ENCODE results near the gene SAMMSON. TPM values are rescaled to one million over a fixed set of nuclear protein-coding genes. Genes with fewer than 3 reads are reported as not detected.
A peak's percentile ranks its signal among the peaks of the same experiment; 100 is the strongest.

SAMMSON gene
- total and polyA plus RNA-seq, 9 of the 15 experiments (the other 6 are each of a cell fraction or from before 2014, with no cell fraction given): 0.65 to 4.4 (median 1.9) TPM

DNA sequence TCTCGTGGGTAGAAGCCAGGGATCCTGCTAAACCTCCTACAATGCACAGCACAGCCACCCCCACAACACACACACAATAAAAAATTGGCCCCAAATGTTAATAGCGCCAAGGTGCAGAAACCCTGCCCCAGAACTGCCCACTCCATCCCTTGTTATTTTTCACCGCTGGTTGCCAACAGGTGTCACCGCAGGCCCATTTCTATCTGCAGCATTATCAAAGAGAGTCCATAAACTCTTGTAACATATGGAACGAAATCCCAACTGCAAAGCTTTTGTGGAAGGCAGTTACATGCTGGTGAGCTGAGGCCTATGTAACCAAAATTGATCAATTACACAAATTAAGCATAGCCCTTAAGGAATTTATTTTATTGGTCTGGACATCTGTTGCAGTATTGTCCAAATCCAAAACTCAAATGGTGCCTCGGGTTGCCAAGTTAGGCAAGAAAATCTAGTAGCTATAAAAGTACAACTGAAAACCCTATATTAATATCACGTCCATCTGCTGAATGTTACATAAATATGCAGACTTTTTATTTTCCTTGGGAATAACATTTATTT lies 66.2 kb downstream of the SAMMSON start:
- POLR2A ChIA-PET: no interaction called here
- intact Hi-C loops (cut with micrococcal nuclease) (loop anchor here (2.0 kb wide), 1 partner anchor 43 kb away; no protein-coding TSS in a partner anchor), in situ Hi-C loops (cut with MboI) (loop anchor here (25.0 kb wide), 1 partner anchor 1597 kb away; no protein-coding TSS in a partner anchor)
- no peak for DNase-seq (ENCODE audit: extremely low read depth in 1 of 4, low spot score in 3 of 4)
- Histone ChIP-seq H2AFZ (ENCODE audit: low read depth, low read length) (no peak overlapping the region), H3K4me2 (ENCODE audit: insufficient read depth, low read length) (no peak overlapping the region), H3K9me1 (ENCODE audit: control insufficient read depth, insufficient read depth, low read length) (no peaks in the 10 kb centered on the region), H3K79me2 (ENCODE audit: control insufficient read depth, insufficient read depth, low read length) (no peaks in the 10 kb centered on the region), H3K4me3 (no peak overlapping the region), H3K36me3 (ENCODE audit: control insufficient read depth, insufficient read depth, low read length) (no peaks in the 10 kb centered on the region), H3K27ac (ENCODE audit: extremely low read depth, low read depth, low read length) (no peak overlapping the region), H3K9ac (ENCODE audit: insufficient read depth in 1 of 2, low read depth in 2 of 2, low read length in 2 of 2) (no peak overlapping the region), H4K20me1 (replicated peaks; ENCODE audit: control insufficient read depth, insufficient read depth, low read length) (no peaks in the 10 kb centered on the region), H3K27me3 (ENCODE audit: control insufficient read depth in 2 of 2, insufficient read depth in 2 of 2, low read length in 2 of 2) (peaks cover 0 to 2% of the 10 kb centered on the region in 2 experiments; a peak in 3 of 5 replicates), H3K9me3 (replicated peaks; ENCODE audit: control insufficient read depth, insufficient read depth, low read depth, low read length) (no peaks in the 10 kb centered on the region), H3K4me1 (replicated peaks in 1 of 2; ENCODE audit: control insufficient read depth in 2 of 2, insufficient read depth in 2 of 2, low read length in 2 of 2) (no peaks in the 10 kb centered on the region)
- no TSS peak for BruUV-seq (replicated peaks)
- ATAC-seq: no peak
- FAIRE-seq: no peak
- no peak for TF ChIP-seq GTF2F1 (IDR thresholded peaks at IDR 0.05; ENCODE audit: low read depth, low read length)
- CTCF ChIA-PET (ENCODE audit: low intra/inter-chr PET ratio): no interaction called here
- under 1% methylated on average over 7 of the region's 7 CpGs for WGBS (ENCODE audit: insufficient coverage, low coverage, missing lambda C conversion rate)

DNA sequence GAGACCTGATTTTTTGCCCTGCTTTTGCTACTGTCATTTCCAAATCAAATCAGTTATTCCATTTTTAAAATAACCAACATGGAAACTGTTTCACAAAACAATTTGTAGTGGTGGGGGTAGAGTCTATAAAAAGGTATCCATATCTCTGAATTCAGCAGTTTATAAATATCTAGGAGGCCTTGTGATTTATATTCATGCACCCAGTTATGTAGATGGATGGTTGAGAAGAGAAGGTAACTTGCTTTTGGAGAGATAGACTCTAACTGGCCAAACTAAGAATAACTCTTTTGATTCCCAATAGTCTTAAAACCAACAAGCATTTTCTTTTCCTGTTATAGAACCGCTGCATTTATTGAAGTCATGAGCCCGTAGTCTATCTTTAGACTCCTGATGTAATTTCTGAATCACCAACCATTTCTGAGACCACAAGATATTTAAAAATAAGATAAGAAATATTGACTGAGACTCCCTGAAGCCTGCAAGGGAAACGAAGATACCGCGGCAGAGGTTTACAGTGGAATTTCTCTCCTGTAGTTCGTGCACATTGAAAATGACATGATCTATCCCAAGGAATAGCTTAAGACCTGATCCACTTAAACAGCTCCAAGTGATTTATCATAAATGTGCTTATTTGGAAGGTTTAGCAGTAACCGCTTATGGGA lies 68.5 kb downstream of the SAMMSON start:
- Histone ChIP-seq H3K36me3 (ENCODE audit: control insufficient read depth, insufficient read depth, low read length) (no peaks in the 10 kb centered on the region), H3K79me2 (ENCODE audit: control insufficient read depth, insufficient read depth, low read length) (no peaks in the 10 kb centered on the region), H2AFZ (ENCODE audit: low read depth, low read length) (no peak overlapping the region), H3K4me3 (no peak overlapping the region), H3K27ac (ENCODE audit: extremely low read depth, low read depth, low read length) (no peak overlapping the region), H3K4me2 (ENCODE audit: insufficient read depth, low read length) (no peak overlapping the region), H3K27me3 (ENCODE audit: control insufficient read depth in 2 of 2, insufficient read depth in 2 of 2, low read length in 2 of 2) (peaks cover 0 to 2% of the 10 kb centered on the region in 2 experiments; a peak in 4 of 5 replicates), H4K20me1 (replicated peaks; ENCODE audit: control insufficient read depth, insufficient read depth, low read length) (no peaks in the 10 kb centered on the region), H3K9ac (ENCODE audit: insufficient read depth in 1 of 2, low read depth in 2 of 2, low read length in 2 of 2) (no peak overlapping the region), H3K9me3 (replicated peaks; ENCODE audit: control insufficient read depth, insufficient read depth, low read depth, low read length) (no peaks in the 10 kb centered on the region), H3K9me1 (ENCODE audit: control insufficient read depth, insufficient read depth, low read length) (no peaks in the 10 kb centered on the region), H3K4me1 (replicated peaks in 1 of 2; ENCODE audit: control insufficient read depth in 2 of 2, insufficient read depth in 2 of 2, low read length in 2 of 2) (no peaks in the 10 kb centered on the region)
- FAIRE-seq: no peak
- DNase-seq (ENCODE audit: extremely low read depth in 1 of 4, low spot score in 3 of 4): peak in 1 of 4 experiments; percentile 4
- intact Hi-C loops (cut with micrococcal nuclease) (no loop called here), in situ Hi-C loops (cut with MboI) (loop anchor here (25.0 kb wide), 1 partner anchor 1594 kb away; no protein-coding TSS in a partner anchor)
- POLR2A ChIA-PET: no interaction called here
- CTCF ChIA-PET (ENCODE audit: low intra/inter-chr PET ratio): no interaction called here
- 2% methylated on average over 7 of the region's 7 CpGs for WGBS (ENCODE audit: insufficient coverage, low coverage, missing lambda C conversion rate)
- no peak for ATAC-seq
- BruUV-seq (replicated peaks): no TSS peak
- TF ChIP-seq SMAD1 (IDR thresholded peaks at IDR 0.05; ENCODE audit: low read depth, low read length, partially characterized antibody) (no peak), EZH2 (IDR thresholded peaks at IDR 0.05; ENCODE audit: borderline replicate concordance, low read depth, low read length) (no peak), GATAD2A (IDR thresholded peaks at IDR 0.05) (no peak), RAD21 (CRISPR knock-in tag; conservative IDR thresholded peaks at IDR 0.05 in 1 of 2, IDR thresholded peaks at IDR 0.05 in 1 of 2) (no peak), POLR3A (IDR thresholded peaks at IDR 0.05; ENCODE audit: borderline replicate concordance, extremely low read depth, insufficient read depth, insufficient read length) (no peak), MCM3 (IDR thresholded peaks at IDR 0.05) (no peak), PHTF2 (CRISPR knock-in tag; IDR thresholded peaks at IDR 0.05) (no peak), TAL1 (IDR thresholded peaks at IDR 0.05) (0 out of 2 replicates have a peak, but pooled peaks have one; percentile 8)
- TF ChIP-seq, protein P1, sequence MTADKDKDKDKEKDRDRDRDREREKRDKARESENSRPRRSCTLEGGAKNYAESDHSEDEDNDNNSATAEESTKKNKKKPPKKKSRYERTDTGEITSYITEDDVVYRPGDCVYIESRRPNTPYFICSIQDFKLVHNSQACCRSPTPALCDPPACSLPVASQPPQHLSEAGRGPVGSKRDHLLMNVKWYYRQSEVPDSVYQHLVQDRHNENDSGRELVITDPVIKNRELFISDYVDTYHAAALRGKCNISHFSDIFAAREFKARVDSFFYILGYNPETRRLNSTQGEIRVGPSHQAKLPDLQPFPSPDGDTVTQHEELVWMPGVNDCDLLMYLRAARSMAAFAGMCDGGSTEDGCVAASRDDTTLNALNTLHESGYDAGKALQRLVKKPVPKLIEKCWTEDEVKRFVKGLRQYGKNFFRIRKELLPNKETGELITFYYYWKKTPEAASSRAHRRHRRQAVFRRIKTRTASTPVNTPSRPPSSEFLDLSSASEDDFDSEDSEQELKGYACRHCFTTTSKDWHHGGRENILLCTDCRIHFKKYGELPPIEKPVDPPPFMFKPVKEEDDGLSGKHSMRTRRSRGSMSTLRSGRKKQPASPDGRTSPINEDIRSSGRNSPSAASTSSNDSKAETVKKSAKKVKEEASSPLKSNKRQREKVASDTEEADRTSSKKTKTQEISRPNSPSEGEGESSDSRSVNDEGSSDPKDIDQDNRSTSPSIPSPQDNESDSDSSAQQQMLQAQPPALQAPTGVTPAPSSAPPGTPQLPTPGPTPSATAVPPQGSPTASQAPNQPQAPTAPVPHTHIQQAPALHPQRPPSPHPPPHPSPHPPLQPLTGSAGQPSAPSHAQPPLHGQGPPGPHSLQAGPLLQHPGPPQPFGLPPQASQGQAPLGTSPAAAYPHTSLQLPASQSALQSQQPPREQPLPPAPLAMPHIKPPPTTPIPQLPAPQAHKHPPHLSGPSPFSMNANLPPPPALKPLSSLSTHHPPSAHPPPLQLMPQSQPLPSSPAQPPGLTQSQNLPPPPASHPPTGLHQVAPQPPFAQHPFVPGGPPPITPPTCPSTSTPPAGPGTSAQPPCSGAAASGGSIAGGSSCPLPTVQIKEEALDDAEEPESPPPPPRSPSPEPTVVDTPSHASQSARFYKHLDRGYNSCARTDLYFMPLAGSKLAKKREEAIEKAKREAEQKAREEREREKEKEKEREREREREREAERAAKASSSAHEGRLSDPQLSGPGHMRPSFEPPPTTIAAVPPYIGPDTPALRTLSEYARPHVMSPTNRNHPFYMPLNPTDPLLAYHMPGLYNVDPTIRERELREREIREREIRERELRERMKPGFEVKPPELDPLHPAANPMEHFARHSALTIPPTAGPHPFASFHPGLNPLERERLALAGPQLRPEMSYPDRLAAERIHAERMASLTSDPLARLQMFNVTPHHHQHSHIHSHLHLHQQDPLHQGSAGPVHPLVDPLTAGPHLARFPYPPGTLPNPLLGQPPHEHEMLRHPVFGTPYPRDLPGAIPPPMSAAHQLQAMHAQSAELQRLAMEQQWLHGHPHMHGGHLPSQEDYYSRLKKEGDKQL (CRISPR knock-in tag; IDR thresholded peaks at IDR 0.05; ENCODE audit: borderline replicate concordance): no peak

Measured in K562 (cell line).